Measurements from ENCODE around the gene ACOT7. TPM values are rescaled to one million over a fixed set of nuclear protein-coding genes. Genes with fewer than 3 reads are reported as not detected.

ACOT7 gene
- total and polyA plus RNA-seq, 2 of the 13 experiments (the other 11 are each of a cell fraction or from before 2014, with no cell fraction given): 33.0 to 55.8 TPM

DNA sequence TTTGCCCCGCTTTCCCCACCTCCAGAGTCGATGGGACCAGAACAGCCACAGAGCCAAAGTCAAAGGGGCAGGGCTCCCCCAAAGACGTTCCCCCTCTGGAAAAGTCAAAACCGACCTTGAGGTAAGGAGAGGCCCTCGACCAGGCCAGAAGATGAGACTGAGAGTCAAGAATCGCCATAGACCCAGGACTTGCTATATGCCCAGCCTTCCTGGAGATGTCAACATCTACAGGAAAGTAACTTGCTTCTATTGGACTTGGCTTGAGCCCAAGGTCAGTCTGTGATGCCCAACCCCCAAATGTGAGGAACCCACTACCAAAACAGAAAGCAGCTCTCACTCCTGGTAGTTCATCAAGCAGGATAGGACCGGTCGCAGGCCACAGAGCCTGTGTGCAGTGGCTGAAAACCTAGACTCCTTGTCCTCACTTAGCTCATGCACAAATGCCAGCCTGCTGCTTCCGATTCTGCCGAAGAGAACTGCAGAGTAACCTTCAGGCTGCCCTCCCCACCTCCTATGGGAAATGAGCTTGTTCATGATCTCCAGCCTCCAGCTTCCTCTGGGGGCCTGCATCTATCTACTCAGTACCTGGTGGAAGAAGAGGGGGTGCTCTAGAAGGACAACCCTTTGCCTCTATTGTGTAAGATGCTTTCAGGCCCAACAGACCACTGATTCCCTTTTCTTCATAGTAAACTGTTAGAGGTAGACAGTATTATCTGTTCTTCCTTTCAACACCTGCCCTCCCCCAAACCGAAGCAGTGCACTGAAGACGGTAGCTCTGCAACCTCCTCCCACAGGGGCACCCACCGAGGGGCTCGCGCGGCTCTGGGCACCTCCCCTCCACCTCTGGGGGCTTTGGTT, 1.4 kb downstream of the ACOT7 start:
- Histone ChIP-seq H3K4me2 (ENCODE audit: low read depth, low read length) (peak overlapping the region; percentile 90), H3K9me3 (ENCODE audit: low read length) (no peaks in the 10 kb centered on the region), H3K27ac (ENCODE audit: extremely low read length, insufficient read depth, low read length) (peak overlapping the region; percentile 16), H2AFZ (ENCODE audit: low read length) (no peak overlapping the region), H3K9ac (ENCODE audit: insufficient read depth, low read depth, low read length) (peak overlapping the region; percentile 88), H4K20me1 (ENCODE audit: insufficient read depth, low read length) (peaks cover 4% of the 10 kb centered on the region; the same call in 1 of the 2 replicates), H3K27me3 (ENCODE audit: control insufficient read depth in 1 of 2, insufficient read depth in 2 of 2, low read length in 2 of 2) (no peaks in the 10 kb centered on the region), H3K4me3 (replicated peaks in 1 of 3; ENCODE audit: insufficient read depth in 1 of 3, low read depth in 2 of 3, low read length in 3 of 3) (peak overlapping the region; percentile 65 to 76 (median 66)), H3K79me2 (ENCODE audit: insufficient read depth, low read length) (peaks cover 17% of the 10 kb centered on the region), H3K36me3 (replicated peaks in 1 of 2; ENCODE audit: control insufficient read depth in 1 of 2, insufficient read depth in 2 of 2, low read length in 2 of 2) (no peaks in the 10 kb centered on the region), H3K4me1 (ENCODE audit: insufficient read depth, low read length) (peaks cover 36% of the 10 kb centered on the region)
- 10% methylated on average over 16 of the region's 16 CpGs for WGBS (ENCODE audit: low lambda C conversion rate)
- FAIRE-seq (peak; percentile 70), DNase-seq (ENCODE audit: low spot score) (peak; percentile 58), ATAC-seq (peak; percentile 12)
- in situ Hi-C loops (cut with HindIII; ENCODE audit: extremely low pct_ligation_motif_present, low pct_unique_long_range_greater_than_20kb) (no loop called here), intact Hi-C loops (cut with micrococcal nuclease; ENCODE audit: unreplicated experiment) (loop anchor here (5.0 kb wide), 2 partner anchors 35 to 145 kb away; no protein-coding TSS in a partner anchor)
- ChIA-PET CTCF (ENCODE audit: low intra/inter-chr PET ratio, low total read pairs) (no interaction called here), POLR2A (interaction anchor here (0.9 to 3.8 kb wide), 7 partner anchors 10 to 186 kb away, joined by 3 to 24 read pairs (median 5); partner anchors contain the start of gene RNF207)
- TSS peak; percentile 56 for BruUV-seq (replicated peaks)
- TF ChIP-seq SRSF1 (optimal IDR thresholded peaks at IDR 0.05; ENCODE audit: low read depth, low read length) (no peak), HNF4A (CRISPR knock-in tag; IDR thresholded peaks at IDR 0.05) (0 out of 2 replicates have a peak, but pooled peaks have one; percentile 8), ETV5 (CRISPR knock-in tag; IDR thresholded peaks at IDR 0.05; ENCODE audit: borderline replicate concordance) (peak; percentile 26; the same call in 1 of the 2 replicates), SAP130 (CRISPR knock-in tag; IDR thresholded peaks at IDR 0.05; ENCODE audit: low read depth) (peak; percentile 61; the same call in 1 of the 2 replicates), ATF1 (CRISPR knock-in tag; IDR thresholded peaks at IDR 0.05) (no peak), ZFX (CRISPR knock-in tag; IDR thresholded peaks at IDR 0.05; ENCODE audit: low read depth) (no peak; the same call in none of the 2 replicates), ZFP90 (CRISPR knock-in tag; IDR thresholded peaks at IDR 0.05; ENCODE audit: borderline replicate concordance) (0 out of 2 replicates have a peak, but pooled peaks have one; percentile 33), ZNF205 (CRISPR knock-in tag; IDR thresholded peaks at IDR 0.05) (peak; percentile 94)
- TF ChIP-seq, protein P1, sequence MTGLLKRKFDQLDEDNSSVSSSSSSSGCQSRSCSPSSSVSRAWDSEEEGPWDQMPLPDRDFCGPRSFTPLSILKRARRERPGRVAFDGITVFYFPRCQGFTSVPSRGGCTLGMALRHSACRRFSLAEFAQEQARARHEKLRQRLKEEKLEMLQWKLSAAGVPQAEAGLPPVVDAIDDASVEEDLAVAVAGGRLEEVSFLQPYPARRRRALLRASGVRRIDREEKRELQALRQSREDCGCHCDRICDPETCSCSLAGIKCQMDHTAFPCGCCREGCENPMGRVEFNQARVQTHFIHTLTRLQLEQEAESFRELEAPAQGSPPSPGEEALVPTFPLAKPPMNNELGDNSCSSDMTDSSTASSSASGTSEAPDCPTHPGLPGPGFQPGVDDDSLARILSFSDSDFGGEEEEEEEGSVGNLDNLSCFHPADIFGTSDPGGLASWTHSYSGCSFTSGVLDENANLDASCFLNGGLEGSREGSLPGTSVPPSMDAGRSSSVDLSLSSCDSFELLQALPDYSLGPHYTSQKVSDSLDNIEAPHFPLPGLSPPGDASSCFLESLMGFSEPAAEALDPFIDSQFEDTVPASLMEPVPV (CRISPR knock-in tag; IDR thresholded peaks at IDR 0.05): no peak
- TF ChIP-seq, protein P2, sequence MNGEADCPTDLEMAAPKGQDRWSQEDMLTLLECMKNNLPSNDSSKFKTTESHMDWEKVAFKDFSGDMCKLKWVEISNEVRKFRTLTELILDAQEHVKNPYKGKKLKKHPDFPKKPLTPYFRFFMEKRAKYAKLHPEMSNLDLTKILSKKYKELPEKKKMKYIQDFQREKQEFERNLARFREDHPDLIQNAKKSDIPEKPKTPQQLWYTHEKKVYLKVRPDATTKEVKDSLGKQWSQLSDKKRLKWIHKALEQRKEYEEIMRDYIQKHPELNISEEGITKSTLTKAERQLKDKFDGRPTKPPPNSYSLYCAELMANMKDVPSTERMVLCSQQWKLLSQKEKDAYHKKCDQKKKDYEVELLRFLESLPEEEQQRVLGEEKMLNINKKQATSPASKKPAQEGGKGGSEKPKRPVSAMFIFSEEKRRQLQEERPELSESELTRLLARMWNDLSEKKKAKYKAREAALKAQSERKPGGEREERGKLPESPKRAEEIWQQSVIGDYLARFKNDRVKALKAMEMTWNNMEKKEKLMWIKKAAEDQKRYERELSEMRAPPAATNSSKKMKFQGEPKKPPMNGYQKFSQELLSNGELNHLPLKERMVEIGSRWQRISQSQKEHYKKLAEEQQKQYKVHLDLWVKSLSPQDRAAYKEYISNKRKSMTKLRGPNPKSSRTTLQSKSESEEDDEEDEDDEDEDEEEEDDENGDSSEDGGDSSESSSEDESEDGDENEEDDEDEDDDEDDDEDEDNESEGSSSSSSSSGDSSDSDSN (CRISPR knock-in tag; IDR thresholded peaks at IDR 0.05): 0 out of 2 replicates have a peak, but pooled peaks have one; percentile 7
- TF ChIP-seq, protein P3, sequence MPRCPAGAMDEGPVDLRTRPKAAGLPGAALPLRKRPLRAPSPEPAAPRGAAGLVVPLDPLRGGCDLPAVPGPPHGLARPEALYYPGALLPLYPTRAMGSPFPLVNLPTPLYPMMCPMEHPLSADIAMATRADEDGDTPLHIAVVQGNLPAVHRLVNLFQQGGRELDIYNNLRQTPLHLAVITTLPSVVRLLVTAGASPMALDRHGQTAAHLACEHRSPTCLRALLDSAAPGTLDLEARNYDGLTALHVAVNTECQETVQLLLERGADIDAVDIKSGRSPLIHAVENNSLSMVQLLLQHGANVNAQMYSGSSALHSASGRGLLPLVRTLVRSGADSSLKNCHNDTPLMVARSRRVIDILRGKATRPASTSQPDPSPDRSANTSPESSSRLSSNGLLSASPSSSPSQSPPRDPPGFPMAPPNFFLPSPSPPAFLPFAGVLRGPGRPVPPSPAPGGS (CRISPR knock-in tag; IDR thresholded peaks at IDR 0.05): peak; percentile 40; the same call in 1 of the 2 replicates
- TF ChIP-seq, protein P4, sequence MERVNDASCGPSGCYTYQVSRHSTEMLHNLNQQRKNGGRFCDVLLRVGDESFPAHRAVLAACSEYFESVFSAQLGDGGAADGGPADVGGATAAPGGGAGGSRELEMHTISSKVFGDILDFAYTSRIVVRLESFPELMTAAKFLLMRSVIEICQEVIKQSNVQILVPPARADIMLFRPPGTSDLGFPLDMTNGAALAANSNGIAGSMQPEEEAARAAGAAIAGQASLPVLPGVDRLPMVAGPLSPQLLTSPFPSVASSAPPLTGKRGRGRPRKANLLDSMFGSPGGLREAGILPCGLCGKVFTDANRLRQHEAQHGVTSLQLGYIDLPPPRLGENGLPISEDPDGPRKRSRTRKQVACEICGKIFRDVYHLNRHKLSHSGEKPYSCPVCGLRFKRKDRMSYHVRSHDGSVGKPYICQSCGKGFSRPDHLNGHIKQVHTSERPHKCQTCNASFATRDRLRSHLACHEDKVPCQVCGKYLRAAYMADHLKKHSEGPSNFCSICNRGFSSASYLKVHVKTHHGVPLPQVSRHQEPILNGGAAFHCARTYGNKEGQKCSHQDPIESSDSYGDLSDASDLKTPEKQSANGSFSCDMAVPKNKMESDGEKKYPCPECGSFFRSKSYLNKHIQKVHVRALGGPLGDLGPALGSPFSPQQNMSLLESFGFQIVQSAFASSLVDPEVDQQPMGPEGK (CRISPR knock-in tag; IDR thresholded peaks at IDR 0.05): 0 out of 2 replicates have a peak, but pooled peaks have one; percentile 7

All from HepG2 (cell line).